ENCODE data around the gene WNT11. TPM values are rescaled to one million over a fixed set of nuclear protein-coding genes. Genes with fewer than 3 reads are reported as not detected.

WNT11 gene
- total RNA-seq, 4 donors from 2014 or later = 0.13 to 3.2 (median 0.38) TPM

GRCh38 chr11:76224461-76225121, 18.3 kb upstream of the WNT11 start:
- 75 to 82% methylated on average over 3 to 5 of the region's 10 CpGs for WGBS, 2 donors

GRCh38 chr11:76221365-76221764, 15.1 kb upstream of the WNT11 start:
- intact Hi-C loops (cut with DNase I) = no loop called here
- Histone ChIP-seq H3K27me3 (peaks cover 0 to 11% (median 0%) of the 10 kb centered on the region in 4 donors), H3K9me3 (no peaks in the 10 kb centered on the region), H3K36me3 (no peaks in the 10 kb centered on the region), H3K4me3 (no peak overlapping the region), H3K27ac (no peak overlapping the region), H3K4me1 (no peaks in the 10 kb centered on the region)
- TF ChIP-seq CTCF (IDR thresholded peaks at IDR 0.05) (no peak), POLR2A (IDR thresholded peaks at IDR 0.05) (no peak)
- DNase-seq = no peak
- 74 to 77% methylated on average over 3 of the region's 3 CpGs for WGBS, 2 donors

More at GRCh38 chr11:76224461-76225121, 18.3 kb upstream of the WNT11 start:
- DNase-seq = no peak
- no peak overlapping the region for H3K4me3 ChIP-seq
- H3K4me1 ChIP-seq = no peaks in the 10 kb centered on the region
- peaks cover 0 to 7% (median 0%) of the 10 kb centered on the region in 4 donors for H3K27me3 ChIP-seq
- intact Hi-C loops (cut with DNase I) = no loop called here
- no peaks in the 10 kb centered on the region for H3K36me3 ChIP-seq
- TF ChIP-seq POLR2A (IDR thresholded peaks at IDR 0.05) (no peak), CTCF (IDR thresholded peaks at IDR 0.05) (no peak)
- H3K9me3 ChIP-seq = no peaks in the 10 kb centered on the region
- H3K27ac ChIP-seq = peak overlapping the region in 1 of 4 donors; percentile 34

- Histone ChIP-seq H3K27ac (no peak overlapping the region), H3K9me3 (no peaks in the 10 kb centered on the region), H3K27me3 (peaks cover 0 to 11% (median 0%) of the 10 kb centered on the region in 4 donors), H3K4me3 (no peak overlapping the region), H3K36me3 (no peaks in the 10 kb centered on the region), H3K4me1 (no peaks in the 10 kb centered on the region)
- WGBS, 2 donors = 88 to 100% methylated on average over 1 to 2 of the region's 3 CpGs
- no peak for DNase-seq
- TF ChIP-seq CTCF (IDR thresholded peaks at IDR 0.05) = no peak
- no peak for TF ChIP-seq POLR2A (IDR thresholded peaks at IDR 0.05)
- intact Hi-C loops (cut with DNase I) = no loop called here
Measured at GRCh38 chr11:76219243-76219642, 12.9 kb upstream of the WNT11 start.

- Histone ChIP-seq H3K36me3 (no peaks in the 10 kb centered on the region), H3K4me3 (no peak overlapping the region), H3K27me3 (peaks cover 0 to 13% (median 0%) of the 10 kb centered on the region in 4 donors), H3K27ac (no peak overlapping the region), H3K4me1 (no peaks in the 10 kb centered on the region), H3K9me3 (no peaks in the 10 kb centered on the region)
- TF ChIP-seq POLR2A (IDR thresholded peaks at IDR 0.05) (no peak), CTCF (IDR thresholded peaks at IDR 0.05) (no peak)
- DNase-seq = no peak
- WGBS, 2 donors = 52 to 57% methylated on average over 7 to 9 of the region's 9 CpGs
- intact Hi-C loops (cut with DNase I) = no loop called here
Measured at GRCh38 chr11:76218449-76219178, 12.3 kb upstream of the WNT11 start.

GRCh38 chr11:76217653-76218160, 11.4 kb upstream of the WNT11 start:
- Histone ChIP-seq H3K27me3 (peaks cover 0 to 22% (median 0%) of the 10 kb centered on the region in 4 donors), H3K4me1 (no peaks in the 10 kb centered on the region), H3K9me3 (no peaks in the 10 kb centered on the region), H3K36me3 (no peaks in the 10 kb centered on the region), H3K4me3 (no peak overlapping the region), H3K27ac (no peak overlapping the region)
- no peak for TF ChIP-seq CTCF (IDR thresholded peaks at IDR 0.05)
- no peak for TF ChIP-seq POLR2A (IDR thresholded peaks at IDR 0.05)
- WGBS, 2 donors = 76 to 82% methylated on average over 8 of the region's 8 CpGs
- intact Hi-C loops (cut with DNase I) = no loop called here
- DNase-seq = no peak

Data from esophagus squamous epithelium (tissue), 5 donors.